Limb (tissue), 2 donors: ENCODE measurements around the gene SPSB4.
"Not testable (repeated sequence)": the region's sequence is repeated elsewhere in the genome, so short reads cannot be mapped to it uniquely, and the experiment has no call there.

Experiments used
- DNase-seq, 2 donors: peaks; one replicate each; pipeline ENCODE4 v3.0.0-alpha.2; 2016; ENCODE audit errors: extremely low spot score in 2 of 2

Gene SPSB4

DNA sequence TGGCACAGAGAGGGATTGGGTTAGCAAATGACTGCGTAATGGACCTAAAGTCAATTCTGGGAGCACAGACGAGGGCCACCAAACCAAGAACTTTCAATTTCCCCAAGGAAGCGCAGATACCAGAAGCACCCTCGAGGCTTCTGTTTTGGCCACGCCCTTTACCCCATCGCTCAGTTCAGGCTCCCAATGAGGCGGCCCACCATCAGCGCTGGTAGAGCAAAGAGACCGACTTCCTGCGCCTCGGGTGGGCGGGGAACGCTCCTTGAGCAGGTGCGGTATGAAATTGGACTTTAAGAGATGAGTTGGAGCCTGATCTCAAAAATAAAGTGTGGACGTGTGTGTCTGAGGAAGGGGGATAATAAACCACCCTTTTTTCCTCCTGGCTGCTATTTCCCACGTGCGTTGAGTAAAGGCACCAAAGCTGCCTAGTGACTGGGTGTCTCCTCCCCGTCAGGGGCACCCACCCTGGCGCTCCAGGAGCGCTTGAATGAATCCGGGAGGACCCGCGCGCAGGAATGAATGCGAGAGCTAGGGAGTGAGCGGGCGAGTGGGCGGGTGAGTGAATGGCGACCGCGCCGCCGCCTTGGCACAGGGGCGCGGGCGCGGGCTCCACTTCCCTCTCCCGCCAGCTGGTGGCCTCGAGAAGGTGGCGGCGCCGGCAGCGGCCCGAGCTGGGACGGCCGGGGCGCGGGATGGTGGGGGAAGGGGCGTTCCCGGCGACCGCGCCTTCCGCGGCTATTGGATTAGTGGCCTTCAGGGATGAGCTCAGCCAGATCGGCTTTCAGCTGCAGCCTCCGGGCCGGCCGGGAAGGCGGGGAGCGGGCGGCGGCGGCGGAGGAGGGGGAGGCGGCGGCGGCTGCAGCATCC is at the start of gene SPSB4:
Gene SPSB4, plus strand, starts transcription at position 772 of the 867 bp plus-strand sequence. CDS start 14,758 bp downstream, outside the sequence.
- DNase-seq = peak; percentile 86 to 90

DNA sequence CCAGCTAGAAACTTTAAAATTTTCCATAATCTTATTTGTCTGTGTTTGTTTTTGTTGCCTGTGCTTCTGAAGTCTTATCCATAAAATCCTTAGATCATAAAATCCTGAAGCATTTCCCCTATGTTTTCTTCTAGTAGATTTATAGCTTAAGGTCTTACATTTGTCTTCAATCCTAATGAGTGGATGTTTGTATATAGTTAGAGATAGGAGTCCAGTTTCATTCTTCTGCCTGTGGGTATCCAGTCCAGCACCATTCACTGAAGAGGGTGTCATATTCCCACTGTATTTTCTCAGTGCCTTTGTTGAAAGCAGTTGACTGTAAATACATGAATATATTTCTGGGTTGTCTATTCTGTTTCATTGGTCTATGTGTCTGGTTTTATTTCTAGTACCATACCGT is 44.8 kb upstream of the SPSB4 start:
- DNase-seq = no peak

DNA sequence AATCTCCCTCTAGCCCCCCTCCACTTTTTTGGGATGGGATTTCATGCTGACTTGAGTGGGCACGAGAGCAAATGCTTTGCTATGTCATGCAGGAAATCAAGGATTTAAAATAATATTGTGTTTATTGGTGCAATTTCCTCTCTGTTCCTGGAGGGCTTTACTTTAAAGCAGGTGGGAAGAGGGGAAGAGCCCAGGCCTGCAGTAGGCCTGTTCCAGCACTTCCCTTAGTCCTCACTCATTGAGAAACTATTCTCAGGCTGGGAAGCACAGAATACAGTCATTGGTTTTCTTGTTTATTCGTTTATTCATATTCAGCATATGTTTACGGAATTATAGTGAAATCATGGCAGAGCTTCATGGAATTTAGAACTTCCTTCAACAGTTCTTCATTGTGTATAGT is 41.7 kb upstream of the SPSB4 start:
- DNase-seq = no peak

GRCh38 chr3:141011232-141011996 is 39.7 kb upstream of the SPSB4 start:
- DNase-seq = peak; percentile 85 to 92

DNA sequence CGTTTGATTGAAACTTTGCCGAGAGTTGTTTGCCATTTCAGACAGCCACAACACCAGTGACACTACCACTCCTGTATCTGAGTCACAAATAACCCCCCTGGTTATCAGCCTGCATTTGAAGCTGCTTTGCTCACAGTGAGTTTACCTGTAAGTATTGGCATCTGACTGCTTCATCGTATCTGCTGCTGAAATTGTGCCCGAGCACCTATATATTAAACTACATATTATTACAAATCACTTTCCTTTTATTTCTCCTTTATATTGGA is 39.2 kb upstream of the SPSB4 start:
- no peak for DNase-seq

GRCh38 chr3:141012571-141012970 is 38.6 kb upstream of the SPSB4 start:
- no peak for DNase-seq

- DNase-seq = no peak
These were observed 35.7 kb upstream of the SPSB4 start for GRCh38 chr3:141015481-141015880.

DNA sequence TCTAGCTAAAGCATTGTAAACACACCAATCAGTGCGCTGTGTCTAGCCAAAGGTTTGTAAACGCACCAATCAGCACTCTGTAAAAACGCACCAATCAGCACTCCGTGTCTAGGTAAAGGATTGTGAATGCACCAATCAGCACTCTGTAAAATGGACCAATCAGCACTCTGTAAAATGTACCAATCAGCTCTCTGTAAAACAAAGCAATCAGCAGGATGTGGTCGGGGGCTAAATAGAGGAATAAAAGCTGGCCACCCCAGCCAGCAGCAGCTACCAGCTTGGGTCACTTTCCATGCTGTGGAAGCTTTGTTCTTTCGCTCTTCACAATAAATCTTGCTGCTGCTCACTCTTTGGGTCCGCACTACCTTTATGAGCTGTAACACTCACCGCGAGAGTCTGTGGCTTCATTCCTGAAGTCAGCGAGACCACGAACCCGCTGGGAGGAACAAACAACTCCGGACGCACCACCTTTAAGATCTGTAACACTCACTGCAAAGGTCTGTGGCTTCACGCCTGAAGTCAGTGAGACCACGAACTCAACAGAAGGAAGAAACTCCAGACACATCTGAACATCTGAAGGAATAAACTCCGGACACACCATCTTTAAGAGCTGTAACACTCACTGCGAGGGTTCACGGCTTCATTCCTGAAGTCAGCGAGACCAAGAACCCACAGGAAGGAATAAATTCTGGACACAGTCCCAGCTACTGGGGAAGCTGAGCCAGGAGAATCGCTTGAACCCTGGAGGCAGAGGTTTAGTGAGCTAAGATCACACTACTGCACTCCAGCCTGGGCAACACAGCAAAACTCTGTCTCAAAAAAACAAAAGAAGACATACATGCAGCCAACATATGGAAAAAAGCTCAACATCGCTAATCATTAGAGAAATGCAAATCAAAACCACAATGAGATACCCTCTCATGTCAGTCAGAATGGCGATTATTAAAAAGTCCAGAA is 33.5 kb upstream of the SPSB4 start:
- DNase-seq = not testable (repeated sequence)

DNA sequence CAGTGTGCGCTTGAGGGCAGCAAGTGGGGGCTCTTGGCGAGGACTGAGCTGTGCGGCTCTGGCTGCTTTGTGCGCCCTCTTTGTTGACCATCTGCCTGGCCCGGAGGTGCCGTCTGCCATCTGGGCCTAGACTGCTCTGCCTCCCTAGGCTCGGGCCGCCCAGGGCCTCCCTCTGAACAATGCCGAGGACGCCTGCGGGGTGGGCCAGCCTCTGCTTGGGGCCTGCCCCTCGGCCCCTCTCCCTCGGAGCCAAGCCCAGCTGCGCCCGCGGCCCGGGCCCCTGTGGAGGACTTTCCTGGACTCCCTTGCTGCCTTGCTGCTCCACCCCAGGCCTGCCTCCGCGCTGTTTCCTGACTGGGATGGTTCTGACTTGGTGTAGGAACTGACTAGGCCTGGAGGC is 31.9 kb upstream of the SPSB4 start:
- no peak for DNase-seq

DNA sequence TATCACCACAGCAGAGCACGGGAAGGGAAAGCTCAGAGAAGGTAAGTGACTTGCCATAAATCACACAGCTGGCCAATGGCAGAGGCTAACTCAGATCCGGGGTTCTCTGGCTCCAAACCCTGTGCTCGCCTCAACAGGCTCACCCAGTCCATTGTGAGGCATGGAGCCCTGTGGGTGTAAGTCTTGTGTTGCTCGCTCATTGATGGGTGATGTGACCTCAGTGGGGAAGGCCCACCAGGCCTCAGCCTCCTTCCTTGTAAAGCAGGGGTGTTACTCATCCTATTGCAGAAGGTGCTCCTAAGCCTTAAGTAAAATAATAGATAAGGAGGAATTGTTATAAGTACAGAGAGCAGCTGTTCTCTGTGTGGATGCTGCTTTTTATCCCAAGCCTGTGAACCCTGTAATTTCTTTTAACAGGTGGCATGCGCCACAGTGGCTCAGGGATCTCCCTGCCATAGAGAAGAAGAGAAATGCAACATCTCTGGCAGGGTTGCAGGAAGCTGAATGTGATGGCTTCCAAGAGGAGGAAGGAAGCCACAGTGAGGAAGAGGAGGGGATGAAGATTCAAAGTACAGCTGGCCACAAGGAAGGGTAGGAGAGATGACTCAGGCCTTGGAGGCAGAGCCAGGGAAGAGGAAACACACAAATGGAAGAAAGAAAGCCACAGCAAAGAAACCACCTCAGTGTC is 30.9 kb upstream of the SPSB4 start:
- no peak for DNase-seq

GRCh38 chr3:141021261-141021660 is 29.9 kb upstream of the SPSB4 start:
- DNase-seq = no peak

DNA sequence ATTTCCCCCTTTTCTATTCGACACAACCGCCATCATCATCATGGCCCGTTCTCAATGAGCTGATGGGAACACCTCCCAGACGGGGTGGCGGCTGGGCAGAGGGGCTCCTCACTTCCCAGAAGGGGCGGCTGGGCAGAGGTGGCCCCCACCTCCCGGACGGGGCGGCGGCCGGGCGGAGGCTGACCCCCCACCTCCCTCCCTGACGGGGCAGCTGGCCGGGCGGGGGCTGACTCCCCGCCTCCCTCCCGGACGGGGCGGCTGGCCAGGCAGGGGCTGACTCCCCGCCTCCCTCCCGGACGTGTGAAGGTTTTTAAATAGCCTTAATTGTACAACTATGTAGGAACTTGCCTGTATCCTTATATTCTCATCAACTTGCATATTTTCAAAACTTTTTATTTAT is 20.9 kb upstream of the SPSB4 start:
- DNase-seq = no peak

DNA sequence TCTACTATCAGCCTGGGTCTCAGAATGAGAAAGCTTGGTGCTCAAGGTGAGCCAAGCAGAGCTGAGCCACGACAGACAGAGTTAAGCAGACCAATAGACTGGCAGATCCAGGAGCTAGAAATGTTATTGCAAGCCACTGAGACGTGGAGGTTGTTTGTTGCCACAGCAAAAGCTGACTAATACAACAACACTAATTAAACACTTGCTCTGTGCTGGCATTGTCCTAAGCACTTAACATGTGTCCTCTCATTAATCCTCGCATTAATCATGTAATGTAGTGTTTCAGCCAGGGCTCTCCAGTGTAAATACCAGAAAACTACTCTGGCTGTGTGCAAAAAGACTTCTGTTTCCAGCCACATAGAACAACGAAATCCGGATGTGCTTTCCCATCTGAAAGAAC is 11.6 kb upstream of the SPSB4 start:
- DNase-seq = no peak

- no peak for DNase-seq
These were observed 6.2 kb upstream of the SPSB4 start for GRCh38 chr3:141044695-141045641.

- no peak for DNase-seq
These were observed 5.3 kb upstream of the SPSB4 start for GRCh38 chr3:141045849-141046248.

DNA sequence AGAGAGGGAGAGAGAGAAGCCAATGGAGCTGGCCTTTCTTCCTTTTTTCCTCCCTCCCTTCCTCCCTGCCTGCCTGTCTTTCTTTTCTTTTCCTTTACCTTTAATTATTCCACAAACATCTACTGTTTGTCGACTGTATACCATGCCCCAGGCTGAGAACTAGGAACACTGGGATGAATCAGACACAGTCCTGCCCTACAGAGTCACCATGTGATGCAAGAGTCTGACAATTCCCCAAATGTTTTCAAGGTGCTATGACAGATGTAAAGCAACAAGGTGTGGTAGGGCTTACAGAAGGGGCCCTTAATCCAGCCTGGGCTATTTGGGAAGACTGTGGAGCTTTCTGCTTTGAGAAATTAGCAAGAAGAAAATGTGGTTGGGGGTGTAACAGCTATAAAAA is 4.0 kb upstream of the SPSB4 start:
- no peak for DNase-seq

DNA sequence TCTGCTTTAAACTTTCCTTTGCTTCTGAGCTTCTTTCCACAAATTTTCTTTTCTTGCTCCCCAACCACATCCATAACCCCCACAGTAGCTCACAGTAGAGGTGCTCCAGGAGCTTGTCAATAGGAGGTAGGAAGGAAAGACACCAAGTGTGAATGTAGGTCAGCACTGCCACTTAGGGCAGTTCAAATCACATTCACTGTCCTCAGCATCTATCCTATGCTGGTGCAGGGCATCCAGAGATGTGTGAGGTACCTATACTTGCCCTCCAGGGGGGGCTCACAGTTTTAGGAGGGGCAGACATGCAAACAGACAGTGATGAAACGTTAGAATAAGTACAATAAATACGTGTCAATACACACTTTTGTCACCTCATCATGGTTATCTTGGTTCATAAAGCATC is 1.5 kb upstream of the SPSB4 start:
- DNase-seq = no peak

DNA sequence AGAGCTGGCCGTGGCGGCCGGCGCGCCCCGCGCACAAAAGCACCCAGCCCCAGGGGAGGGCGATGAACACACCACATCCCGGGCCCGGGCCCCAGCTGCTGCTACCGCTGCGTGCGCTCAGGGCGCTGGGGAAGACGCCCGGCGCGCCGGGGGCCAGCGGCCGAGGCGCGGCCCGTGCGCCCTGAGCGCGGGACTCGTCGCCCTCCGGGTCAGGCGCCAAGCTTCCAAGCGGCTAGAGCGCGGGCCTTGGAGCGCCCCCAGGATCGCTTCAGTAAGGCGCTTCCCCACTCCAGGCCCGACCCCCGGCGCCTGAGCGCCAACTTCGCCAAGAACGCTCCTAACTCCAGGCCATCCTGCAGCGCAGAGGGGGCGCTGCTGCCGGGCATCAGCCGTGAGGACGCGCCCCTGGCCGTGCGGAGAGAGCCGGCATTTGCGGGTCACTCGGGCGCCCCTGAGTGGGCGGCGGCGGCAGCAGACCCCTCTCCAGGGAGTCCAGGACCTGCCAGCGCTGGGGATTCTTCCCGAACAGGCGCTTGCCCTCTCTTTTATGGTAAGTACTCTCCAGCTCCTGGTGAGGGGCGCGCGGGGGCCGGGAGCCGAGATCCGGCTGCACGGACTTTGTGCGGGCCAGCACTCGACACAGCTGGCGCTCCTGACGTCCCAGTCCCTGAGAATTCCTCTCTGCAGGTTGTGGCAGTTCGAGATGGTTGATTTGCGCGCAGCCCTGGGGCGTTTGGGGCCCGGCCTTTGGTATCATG is 475 bp downstream of the SPSB4 start:
- DNase-seq = peak; percentile 37 to 79
